GM21423 (cell line): Measurements from ENCODE around the gene DEDD.

Experiments used
- ATAC-seq: cut with Tn5 transposase; IDR thresholded peaks from one replicate; pipeline ENCODE4 v1.9.1; 2021; ENCODE audit warnings: mild to moderate bottlenecking, moderate library complexity; ENCODE audit not compliant: unreplicated experiment

DEDD gene

GRCh38 chr1:161079436-161080110, 52.9 kb downstream of the DEDD start:
- ATAC-seq = no peak

- ATAC-seq = no peak
These were observed 55.0 kb downstream of the DEDD start for GRCh38 chr1:161077426-161077825.

- no peak for ATAC-seq
These were observed 56.1 kb downstream of the DEDD start for GRCh38 chr1:161076410-161076809.

- ATAC-seq = no peak
These were observed 57.6 kb downstream of the DEDD start for GRCh38 chr1:161074676-161075368.

- no peak for ATAC-seq
These were observed 58.9 kb downstream of the DEDD start for GRCh38 chr1:161073474-161074121.

- ATAC-seq = no peak
These were observed 59.6 kb downstream of the DEDD start for GRCh38 chr1:161072751-161073449.

- no peak for ATAC-seq
These were observed 60.5 kb downstream of the DEDD start for GRCh38 chr1:161071886-161072371.
